B cell (primary cell): ENCODE data around the gene FABP3.

Experiments used
- CTCF ChIP-seq: fragments of 200-600 bp; IDR thresholded peaks from one replicate; pipeline ENCODE4 v1.8.0; 2022; ENCODE audit warnings: antibody characterized with exemption, mild to moderate bottlenecking
- EZH2 ChIP-seq: IDR thresholded peaks from 2 replicates; pipeline ENCODE4 v1.6.1; 2012; ENCODE audit warnings: borderline replicate concordance, low read depth, mild to moderate bottlenecking, moderate library complexity, low read length; ENCODE audit not compliant: insufficient read depth, poor library complexity, severe bottlenecking

- no peak for TF ChIP-seq CTCF
- TF ChIP-seq EZH2: no peak
Observed at GRCh38 chr1:31346785-31347184, 26.1 kb downstream of the FABP3 start.
